Pulmonary artery endothelial cell (primary cell): Measurements from ENCODE around the gene SLC49A3. TPM values are rescaled to one million over a fixed set of nuclear protein-coding genes. Genes with fewer than 3 reads are reported as not detected.
"Not testable (repeated sequence)": the region's sequence is repeated elsewhere in the genome, so short reads cannot be mapped to it uniquely, and the experiment has no call there.

Experiments used
- DNase-seq: peaks from one replicate; pipeline ENCODE4 v3.0.0-alpha.2; 2011; ENCODE audit warnings: low read depth, low spot score
- total RNA-seq: library from RNA; depleted of rRNA; stranded (reverse); fragments of >200 nt; gene quantifications from 2 replicates; pipeline ENCODE4 v1.2.3, GENCODE V29; 2014

Gene SLC49A3
- total RNA-seq, 1 donor from 2014 or later = 1.1 TPM

DNA sequence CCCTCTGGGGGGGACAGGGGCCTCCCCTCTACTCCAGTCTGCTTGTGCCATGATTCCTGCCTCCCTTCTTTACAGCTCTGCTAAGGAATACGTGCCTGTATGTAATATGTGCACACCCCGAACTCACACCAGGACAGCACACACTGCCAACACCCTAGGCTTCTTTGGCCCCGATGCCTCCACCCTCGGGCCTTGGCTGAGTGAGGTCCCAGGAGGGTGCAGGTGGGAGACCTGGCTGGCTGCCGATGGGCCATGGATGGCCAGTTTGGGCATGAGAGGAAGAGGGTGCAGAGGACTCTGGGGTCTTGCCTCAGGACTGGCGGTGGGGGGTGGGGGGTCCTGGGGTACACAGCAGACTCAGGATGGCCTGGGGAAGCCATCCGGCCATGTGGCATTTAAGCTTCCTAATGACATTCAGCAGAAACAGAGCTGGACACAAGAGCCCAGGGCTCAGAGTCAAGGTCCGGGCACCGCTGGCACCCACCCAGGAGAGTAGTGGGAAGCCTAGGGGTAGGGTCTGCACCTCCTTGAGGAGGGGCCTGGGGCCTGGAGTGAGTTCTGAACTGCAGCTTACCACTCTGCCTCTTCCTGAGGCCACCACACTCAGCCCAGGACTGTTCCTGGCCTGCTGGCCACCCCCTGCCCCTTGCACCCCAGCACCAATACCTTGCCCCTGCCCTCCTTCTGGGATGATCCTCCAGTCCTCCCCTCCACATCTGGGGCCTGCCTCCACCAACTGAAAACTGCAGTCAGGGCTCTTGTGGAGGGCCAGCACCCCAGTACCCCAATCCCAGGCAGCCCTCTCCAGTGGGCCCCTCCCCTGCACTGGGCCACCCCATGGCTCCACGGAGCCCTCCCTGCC is 14.6 kb upstream of the SLC49A3 start:
- DNase-seq = no peak

DNA sequence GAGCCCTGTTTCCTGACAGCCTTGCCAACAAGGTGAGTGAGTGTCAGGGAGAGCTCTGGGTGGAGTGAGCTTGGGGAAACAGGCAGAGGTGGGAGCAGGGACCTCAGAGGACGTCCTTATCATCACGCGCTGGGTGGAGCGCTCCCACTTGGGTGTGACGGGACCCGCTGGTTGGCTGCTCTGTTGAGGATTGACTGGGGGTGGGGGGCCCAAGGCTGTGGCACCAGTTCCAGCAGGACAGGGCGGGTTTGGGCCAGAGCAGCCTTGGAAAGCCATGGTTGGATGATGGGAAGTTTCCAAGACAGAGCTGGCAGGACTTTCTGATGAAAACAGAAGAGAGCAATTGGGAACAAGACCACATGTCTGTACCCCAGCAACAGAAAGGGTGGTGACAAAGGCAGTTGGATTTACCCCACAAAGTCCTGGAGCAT is 13.7 kb upstream of the SLC49A3 start:
- DNase-seq = no peak

DNA sequence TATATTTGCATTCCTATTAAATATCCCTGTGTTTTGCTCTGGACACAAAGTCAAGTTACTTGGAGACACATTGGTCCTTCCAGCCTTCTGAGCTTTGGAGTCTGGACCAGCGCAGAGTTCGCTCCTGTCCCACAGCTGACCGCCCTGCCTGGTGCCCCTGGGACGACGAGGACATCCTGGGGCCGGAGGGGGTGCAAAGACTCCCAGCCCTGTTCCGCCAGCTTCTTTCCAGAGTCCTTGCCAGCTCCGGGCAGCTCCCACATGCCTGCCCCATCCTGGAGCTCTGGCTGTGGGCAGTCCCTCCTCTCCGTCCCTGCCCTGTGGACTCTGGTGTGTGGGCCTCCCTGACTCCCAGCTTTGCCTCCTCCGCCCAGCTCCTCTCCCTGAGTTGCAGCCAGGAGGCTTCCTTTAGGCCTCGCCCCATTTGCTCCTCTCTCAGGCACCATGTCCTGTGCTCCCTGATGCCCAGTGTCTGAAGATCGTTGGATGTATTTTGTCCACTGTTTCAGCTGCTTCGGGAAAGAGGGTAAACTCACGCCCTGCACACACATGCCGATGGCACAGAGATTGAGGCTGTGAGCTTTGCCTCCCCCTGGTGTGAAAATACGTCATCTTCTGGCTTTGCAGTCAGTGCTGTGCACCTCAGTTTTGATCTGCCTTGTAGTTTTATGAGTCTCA is 11.8 kb upstream of the SLC49A3 start:
- no peak for DNase-seq

DNA sequence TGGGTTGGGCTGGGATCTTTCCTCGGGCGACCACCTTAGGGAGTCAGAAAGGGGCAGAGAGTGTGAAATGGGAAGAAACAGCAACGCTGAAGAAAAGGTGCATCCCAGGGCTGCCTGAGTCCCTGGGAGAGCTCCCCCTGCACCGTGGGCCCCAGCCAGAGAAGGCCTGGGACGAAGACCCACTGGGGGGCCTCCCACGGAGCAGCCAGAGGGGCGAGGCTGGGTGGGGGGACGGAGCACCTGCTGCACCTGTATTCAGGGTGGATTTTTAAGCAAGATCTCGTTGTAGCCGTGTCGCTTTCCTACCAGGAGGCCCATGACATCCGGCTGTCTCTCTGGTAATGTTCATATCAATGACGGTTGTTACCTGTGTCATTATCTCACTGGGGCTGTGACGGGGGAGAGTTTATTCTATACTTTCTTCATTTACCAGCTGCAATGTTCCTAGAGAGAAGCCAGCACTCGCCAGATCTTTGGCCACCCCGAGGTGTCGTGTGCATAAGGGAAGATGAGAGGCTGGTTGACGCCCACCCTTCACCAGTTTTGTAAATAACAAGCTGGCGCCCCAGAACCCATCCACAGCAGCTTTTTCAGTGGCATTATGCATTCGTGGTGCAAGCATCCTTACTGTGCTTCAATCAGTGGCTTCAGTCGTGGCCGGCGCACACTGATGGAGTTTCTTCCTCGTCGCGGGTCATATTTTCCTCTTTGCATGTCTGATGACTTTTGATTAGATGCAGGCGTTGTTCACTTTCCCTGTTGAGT is 11.0 kb upstream of the SLC49A3 start:
- no peak for DNase-seq

DNA sequence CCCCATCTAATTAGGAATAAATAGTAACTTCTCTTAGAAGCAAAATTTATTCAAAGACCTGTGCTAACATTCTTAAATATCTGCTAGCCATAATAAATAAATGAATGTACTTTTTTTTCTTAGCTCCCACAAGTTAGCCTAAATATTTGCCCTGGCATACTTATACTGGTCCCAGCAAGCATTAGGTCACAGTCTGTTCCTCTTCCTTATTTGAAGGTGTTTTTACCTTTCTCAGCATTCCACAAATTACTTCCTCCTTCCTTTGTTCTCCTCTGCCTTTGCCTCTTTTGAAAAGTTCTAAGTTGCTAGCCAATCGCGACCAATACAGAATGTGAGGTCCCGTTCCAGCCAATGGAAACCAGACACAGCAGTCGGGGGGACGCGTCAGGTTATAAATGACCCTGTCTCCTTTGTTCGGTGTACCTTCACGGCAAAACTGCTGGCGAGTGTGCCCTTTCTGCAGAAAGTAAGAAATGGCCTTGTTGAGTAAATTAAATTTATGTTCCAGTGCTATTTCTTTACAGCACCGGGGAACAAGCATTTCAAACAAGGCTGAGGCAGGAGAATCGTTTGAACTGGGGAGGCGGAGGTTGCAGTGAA is 5.5 kb upstream of the SLC49A3 start:
- not testable (repeated sequence) for DNase-seq

DNA sequence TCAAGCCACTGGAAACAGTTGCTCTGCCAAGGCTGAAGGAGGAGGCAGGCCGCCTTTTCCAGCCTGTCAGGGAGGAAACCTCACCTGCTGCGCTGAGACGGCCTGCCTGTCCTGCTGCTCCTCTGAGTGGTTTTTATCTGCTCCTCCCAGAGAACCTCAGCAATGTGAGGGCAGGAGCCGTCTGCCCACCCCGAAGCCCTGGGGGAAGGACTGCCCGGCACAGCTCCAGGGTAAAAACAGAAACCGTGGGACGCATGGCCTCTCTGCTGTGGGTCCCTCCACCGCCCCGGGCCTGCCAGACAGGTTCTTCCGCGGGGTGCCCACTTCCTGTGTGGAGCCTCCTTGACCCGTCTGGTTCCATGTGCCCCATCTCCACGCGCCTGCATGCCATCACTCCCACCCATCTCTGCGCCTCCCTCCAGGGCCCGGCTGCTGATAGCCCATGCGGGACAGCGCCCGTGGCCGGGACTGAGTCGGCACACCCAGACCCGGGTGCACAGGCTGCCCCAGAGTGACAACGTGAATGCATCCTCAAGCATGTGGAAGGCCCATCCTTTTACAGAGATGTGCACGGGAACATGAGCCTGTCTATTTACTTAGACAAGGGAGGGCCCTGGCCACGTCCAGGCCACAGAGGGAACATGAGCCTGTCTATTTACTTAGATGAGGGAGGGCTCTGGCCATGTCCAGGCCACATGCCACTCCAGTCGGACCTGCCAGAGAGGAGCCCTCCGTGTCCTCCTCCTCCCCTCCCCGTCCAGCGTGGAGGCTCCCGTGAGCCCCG is 4.0 kb upstream of the SLC49A3 start:
- DNase-seq = no peak

DNA sequence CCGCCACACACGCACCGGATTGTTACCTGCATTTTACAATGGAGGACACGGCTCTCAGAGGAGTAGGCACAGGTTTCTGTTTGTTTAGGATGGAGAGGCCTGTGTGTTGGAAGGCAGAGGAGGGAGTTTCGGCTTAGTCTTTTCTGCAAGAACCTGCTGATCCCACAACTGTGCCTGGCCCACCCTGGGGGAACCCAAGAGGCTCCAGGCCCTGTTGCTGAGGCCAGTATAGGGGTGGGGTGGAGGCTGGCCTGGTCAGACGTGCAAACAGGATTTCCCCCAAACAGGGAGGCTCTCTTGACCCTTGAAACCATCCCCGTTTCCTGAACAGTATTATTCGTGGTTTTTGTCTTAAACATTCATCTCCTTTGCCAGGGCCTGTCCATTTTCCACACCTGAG is 772 bp upstream of the SLC49A3 start:
- no peak for DNase-seq

DNA sequence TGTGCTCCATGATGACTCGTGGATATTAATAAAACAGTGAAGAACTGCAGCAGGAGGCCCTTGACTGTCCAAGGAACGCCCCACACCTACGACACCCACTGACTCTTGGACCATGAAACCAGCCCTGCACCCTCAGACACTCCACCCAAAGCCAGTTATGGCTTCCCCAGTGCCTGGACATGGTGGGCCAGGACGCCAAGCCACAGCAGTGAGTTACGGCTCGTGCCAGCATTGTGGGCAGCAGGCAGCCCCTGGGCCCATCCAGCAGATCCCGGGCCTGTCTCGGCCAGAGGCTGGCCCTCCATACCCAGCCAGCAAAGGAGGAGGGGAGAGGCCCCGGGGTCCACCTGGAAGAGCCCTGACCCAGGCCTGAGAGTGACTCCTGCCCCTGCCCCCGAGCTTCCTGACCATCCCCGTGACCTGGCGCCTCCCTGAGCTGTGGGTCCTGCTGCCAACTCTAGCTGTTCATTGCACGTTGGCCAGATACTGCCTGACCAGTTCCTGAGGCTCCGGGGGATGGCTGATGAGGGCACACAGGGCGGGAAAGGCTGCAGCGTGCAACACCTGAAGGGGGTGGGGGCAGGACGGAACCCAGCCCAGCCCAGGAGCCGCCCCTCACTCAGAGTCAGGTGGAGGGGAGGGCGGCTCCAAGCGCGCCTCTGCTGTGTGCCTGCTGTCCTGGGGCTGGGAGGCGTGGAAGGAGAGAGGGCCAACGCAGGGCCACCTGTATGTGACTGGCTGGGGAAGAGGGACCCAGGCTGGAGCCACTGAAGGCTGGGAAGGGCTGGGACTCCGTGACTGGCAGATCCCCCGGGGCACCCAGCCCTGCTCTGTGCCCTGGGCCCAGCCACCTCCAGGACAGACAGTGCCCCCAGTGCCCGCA is 739 bp downstream of the SLC49A3 start:
- no peak for DNase-seq

DNA sequence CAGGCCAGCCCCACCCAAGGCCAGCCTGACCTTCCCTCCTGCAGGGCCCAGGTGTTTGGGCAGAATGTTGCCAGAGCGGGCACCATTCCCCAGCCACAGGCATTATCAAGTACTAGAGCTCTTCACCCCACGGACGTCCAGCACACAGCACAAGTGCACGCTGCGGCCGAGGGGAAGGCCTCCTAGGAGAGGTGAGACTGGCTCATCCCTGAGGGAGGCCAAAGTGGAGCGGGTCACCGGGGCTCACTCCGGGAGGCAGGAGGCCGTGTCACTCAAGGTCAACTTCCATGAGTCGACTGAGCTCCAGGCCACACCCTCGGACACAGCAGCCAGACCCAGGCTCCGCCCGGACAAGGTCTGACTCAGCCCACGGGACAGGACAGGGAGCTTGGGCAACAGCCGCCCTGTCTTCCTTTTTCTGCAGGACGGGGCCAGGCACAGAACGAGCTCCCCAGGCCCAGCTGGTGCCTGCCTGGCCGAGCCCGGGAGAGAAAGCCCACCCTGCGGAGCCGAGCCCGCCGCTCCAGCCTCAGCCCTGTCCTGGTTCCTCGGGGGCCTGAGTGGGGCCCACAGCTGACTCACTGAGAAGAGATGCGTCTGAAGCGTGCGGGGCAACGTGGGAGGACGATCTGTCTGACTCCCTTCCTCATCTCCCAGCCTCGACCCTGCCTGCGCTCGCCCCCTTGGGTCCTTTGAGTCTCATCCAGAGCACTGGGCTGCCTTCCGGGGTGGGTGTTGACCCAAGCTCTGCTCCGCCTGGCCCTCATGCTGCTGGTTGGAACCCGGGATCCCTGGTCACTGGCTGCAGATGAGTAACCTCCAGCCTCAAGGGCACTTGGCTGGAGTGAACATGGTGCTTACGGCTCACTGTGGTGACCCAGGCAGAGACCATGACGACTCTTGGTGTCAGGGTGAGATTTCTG is 1.6 kb downstream of the SLC49A3 start:
- peak; percentile 45 for DNase-seq

DNA sequence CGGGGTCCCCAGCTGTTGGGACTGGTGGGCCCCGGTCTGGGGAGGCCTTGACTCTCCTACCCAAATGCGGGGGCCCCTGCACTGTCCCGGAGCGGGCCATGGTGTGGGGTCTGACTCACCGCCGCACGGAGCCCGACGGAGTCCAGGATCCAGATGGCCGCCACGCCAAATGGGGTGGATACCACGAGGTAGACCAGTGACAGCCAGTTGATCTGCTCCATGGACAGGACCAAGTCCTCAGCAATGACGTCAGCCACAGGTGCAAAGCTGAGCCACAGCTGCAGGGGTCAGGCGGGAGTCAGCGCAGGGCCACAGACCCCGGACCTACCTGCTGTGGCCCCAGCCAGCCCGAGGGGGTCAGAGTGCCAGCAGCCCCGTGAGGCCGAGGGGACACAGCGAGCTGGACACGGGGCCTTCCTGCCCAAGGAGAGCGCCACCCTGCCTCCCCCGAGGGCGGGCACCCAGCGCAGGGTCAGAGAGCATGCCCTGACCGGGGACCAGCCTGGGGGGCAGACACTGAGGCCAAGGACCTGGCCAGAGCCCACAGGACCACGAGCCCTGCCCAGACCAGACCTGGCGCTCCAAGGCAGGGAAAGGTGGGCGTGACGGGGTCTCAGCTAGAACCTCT is 2.4 kb downstream of the SLC49A3 start:
- DNase-seq = no peak

DNA sequence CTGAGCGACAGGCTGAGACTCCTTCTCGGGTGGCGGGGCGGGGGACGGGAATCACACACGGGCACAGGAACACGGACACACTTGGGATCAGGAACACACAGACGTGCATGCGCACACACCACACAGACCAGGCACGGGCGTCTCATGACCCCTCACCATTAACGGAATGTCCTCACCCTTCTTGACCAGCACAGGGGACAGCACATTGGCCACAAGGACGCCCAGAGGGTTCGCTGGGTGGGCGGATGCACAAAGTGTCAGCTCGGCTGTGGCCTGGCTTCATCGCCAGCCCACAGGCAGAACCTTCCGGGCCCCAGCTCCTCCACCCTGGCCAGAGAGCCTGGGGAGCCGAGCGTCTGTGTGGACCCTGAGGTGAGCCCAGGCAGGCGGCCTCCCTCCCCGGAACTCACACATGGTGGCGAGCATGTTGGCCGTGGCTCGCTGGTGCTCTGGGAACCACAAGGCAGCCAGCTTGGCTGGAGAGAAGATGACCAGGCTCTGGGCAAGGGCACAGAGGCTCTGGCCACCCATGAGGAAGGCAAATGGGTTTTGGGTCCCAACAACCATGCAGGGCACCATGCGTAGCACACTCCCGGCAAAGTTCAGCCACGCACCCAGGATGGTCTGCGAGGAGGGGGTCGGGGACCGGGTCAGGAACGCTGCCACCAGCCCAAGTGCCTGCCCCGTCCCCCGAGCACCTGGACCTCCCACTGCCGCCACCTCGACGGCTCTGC is 3.1 kb downstream of the SLC49A3 start:
- no peak for DNase-seq

DNA sequence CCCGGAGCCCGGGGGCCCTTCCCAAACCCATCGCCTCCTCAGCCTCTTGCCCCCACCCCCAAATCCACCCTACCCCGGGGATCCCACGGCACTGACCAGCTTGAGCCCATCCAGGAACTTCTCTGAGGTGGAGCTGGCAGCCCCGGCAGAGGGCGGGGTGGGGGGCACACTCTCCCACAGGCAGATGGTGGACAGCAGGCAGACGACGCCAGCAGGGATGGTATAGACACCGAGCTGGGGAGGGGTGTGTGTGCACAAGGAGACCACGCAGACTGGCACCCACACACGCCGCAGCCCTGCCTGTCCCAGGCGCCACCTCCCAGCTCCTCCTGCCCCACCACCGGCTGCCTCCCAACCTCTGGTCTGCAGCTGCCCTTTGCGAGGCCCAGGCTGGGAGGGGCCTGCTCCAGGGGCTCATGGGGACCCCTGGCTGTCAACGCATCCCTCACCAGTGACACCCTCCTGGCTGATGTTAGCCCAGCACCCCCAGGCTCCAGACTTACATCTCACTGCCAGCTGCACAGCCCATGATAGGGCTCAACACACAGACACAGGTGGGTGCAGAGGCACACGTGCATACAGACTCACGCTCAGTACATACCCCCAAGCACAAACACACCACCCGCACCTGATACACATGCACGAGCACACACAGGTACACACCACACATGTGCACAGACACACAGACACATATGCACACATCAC is 4.2 kb downstream of the SLC49A3 start:
- no peak for DNase-seq

DNA sequence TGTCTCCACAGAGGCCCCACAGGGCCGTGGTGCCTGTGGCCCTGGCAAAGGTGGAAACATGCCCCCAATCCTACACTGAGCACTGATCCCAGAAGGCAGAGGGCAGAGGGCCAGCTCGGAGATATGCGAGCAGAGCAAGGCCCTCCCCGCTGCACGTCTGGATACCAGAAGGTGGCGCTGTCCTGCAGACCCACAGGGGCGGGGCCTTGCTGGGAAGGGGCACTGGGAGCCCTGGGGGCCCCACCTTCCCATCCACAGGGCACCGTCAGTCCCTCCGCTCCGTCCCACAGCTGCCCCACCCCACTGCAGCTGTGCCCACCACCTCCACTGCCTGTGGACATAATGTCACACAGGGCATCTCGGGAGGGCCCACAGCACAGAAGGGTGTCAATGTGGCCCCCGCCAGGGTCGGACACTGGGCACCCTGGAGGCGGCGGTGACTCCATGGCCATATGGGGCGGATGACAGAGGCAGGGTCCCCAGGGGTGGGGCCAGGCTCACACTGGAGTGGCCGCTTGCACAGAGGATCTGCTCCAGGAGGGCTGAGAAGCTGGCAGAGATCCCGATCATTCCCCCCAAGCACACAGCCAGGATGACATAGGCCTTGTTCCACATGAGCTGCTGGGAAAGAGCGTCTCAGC is 4.8 kb downstream of the SLC49A3 start:
- DNase-seq = peak; percentile 41

DNA sequence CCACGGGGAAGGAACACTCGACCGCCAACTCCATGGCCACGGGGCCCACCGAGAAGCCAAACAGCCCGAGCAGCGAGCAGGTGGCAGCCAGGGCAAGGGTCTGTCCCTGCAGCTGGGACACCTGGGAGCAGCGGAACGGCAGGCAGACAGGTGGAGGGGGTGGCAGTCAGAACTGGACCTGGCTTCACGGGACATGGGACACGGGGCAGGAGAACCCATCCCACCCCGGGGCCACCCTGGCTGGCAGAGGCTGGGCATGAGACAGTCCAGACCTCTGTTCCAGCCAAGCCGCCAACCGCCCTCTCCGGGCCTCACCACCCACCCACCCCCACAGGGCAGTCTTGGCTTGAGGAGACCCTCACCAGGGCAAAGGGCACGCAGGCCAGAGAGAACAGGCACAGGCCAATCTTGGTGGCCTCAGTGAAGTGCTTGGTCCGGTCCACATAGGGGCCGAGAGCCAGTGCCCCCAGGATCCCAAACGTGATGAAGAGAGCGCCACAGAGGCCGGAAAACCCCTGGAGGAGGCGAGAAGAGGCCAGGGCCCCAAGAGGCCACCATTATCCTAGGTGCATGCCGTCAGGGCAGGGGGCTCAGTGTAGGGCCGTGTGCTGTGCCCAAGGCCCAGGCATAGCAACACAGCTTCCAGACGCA is 5.6 kb downstream of the SLC49A3 start:
- DNase-seq = no peak

DNA sequence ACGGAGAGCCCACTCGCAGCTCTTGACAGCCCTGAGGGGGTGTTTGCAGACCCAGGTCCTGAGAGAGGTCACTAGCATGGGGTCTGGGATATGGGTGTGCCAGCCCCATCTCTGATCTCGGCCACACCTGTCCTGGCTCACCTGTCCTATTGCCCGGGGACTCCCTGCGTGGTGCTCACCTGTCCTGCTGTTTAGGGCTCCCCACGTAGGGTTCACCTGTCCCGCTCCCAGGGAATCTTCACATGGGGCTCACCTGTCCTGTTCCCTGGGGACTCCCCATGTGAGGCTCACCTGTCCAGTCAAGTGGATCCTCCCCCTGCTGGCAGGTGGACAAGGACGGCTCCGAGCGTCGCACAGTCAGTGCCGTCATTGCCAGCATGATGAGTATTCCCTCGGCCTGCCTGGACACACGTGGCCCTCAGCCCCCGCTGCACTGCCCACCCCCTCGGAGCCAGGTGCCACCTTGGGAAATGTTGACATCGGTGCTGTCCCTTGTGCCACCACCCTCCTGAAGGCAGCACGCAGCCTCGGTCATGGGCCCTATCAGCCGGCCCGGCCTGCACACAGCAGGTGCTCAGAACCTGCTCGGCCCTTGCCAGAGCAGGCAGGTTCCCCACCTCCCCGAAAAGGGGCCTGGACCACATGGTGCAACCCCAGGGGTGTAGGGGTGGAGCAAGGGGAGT is 6.3 kb downstream of the SLC49A3 start:
- DNase-seq = no peak
